A549 treated with dexamethasone at 1 μM for 4 hours (cell line): ENCODE data around the gene FAM153A. TPM values are rescaled to one million over a fixed set of nuclear protein-coding genes. Genes with fewer than 3 reads are reported as not detected.

Experiments used
- total RNA-seq: library from RNA; stranded (reverse); fragments of 200-300 nt; extraction: Qiagen RNA extraction; gene quantifications from 5 replicates; pipeline ENCODE4 v1.2.3, GENCODE V29; 2022

The FAM153A gene
- total RNA-seq, result 0.34 TPM in 1 of 5 replicates, not detected in the others

DNA sequence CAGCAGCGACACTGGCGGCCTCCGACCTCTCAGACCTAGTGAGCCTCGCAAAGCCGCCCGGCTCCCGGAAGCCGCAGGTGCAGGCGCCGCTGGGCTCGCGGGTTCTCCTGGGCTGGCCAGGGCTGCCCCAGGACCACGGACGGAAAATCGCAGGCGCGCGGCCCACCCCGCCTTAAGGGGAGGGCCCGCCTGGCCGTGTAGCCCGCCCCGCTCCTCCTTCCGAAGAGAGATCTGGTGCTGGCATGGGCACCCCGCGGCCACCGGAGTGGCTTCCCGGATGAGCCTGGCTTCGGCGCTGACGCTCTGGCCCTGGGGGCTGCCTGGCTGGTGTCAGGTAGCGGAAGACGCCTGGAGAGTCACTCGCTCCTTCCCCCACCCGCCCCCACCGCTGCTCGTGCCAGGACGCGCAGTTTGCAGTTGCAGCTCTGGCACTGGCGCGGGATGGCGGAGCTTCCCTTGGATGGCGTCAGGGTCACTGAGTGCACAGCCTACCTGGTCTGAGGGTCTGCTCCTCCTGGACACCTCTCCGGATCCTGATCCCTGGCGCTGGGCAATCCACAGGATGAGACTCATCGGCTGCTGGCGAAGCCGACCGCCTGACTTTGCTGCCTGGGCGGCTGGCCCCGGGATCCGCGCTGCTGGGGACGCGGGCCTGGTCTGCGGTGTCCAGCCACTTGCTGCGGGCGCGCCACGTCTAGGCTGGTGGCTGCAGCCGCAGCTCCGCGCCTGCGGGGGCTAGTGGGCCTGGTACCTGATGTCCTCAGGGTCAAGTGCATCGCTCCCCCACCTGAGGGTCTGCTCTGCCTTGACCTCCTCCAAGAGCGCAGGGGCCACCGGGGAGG is at the start of gene FAM153A:
TSS of gene FAM153A (minus strand) at position 108 of the 842 bp plus-strand sequence.

Other genes with a start within 250 kb of the FAM153A start
- 14.0 to 33.5 TPM (median 31.7 TPM) in 5 replicates for gene FAM193B, start 228.3 kb downstream of the FAM153A start, total RNA-seq
- gene TMED9, start 190.7 kb downstream of the FAM153A start, total RNA-seq, result 234 to 317 TPM (median 245 TPM) in 5 replicates
- 18.6 to 27.3 TPM (median 25.4 TPM) in 5 replicates for gene B4GALT7, start 182.8 kb downstream of the FAM153A start, total RNA-seq
- gene PROP1, start 213.3 kb upstream of the FAM153A start, total RNA-seq, result 0.07 to 0.19 TPM (median 0.15 TPM) in 5 replicates